Prostate gland (tissue), 2 donors: ENCODE measurements around the gene PRKD3. TPM values are rescaled to one million over a fixed set of nuclear protein-coding genes. Genes with fewer than 3 reads are reported as not detected.

Experiments
- DNase-seq: peaks from one replicate; pipeline ENCODE4 v3.0.0-alpha.2; 2019; ENCODE audit warnings: low spot score
- H3K27ac ChIP-seq, 2 donors: fragments of 200-600 bp; sonication (generic); 2 replicates each; pipeline ENCODE4 v1.5.1; 2017 to 2019
- H3K27me3 ChIP-seq: fragments of 200-600 bp; sonication (generic); replicated peaks from 2 replicates; pipeline ENCODE4 v1.5.1; 2019; ENCODE audit not compliant: insufficient read depth
- H3K36me3 ChIP-seq, 2 donors: fragments of 200-600 bp; sonication (generic); 1 replicate in 1 of 2; 2 replicates in 1 of 2; pipeline versions ENCODE4 v1.5.1 to v1.8.1; 2017 to 2019
- H3K4me1 ChIP-seq: fragments of 200-600 bp; sonication (generic); replicated peaks from 2 replicates; pipeline ENCODE4 v1.5.1; 2019
- H3K4me3 ChIP-seq, 2 donors: fragments of 200-600 bp; sonication (generic); 2 replicates each; pipeline ENCODE4 v1.5.1; 2017 to 2019
- H3K9me3 ChIP-seq: fragments of 200-600 bp; sonication (generic); 2 replicates; pipeline ENCODE4 v1.5.1; 2017
- CTCF ChIP-seq, 4 experiments: fragments of 200-600 bp in 2 of 4; fragments of 450-650 bp in 2 of 4; sonication (generic) in 2 of 4; IDR thresholded peaks; 1 replicate in 3 of 4; 2 replicates in 1 of 4; pipeline ENCODE4 v1.5.1; 2016 to 2019; ENCODE audit warnings: antibody characterized with exemption in 4 of 4, mild to moderate bottlenecking in 2 of 4, moderate library complexity in 2 of 4
- POLR2A ChIP-seq: fragments of 450-650 bp; IDR thresholded peaks from one replicate; pipeline ENCODE4 v1.6.1; 2016; ENCODE audit warnings: antibody characterized with exemption, mild to moderate bottlenecking
- POLR2AphosphoS5 ChIP-seq: sonication (generic); formaldehyde crosslinking; IDR thresholded peaks from one replicate; pipeline ENCODE4 v1.6.1; 2017; ENCODE audit warnings: antibody characterized with exemption
- WGBS: methylation state at CpG from one replicate; pipeline ENCODE4 v1.1.5; 2018; 5-methylcytosine and 5-hydroxymethylcytosine counted together
- intact Hi-C: fragments of 100-400 bp; cut with DNase I; formaldehyde crosslinking; loops from one replicate; pipeline ENCODE4 v1.14.2; 2022
- total RNA-seq, 2 donors: library from RNA; depleted of rRNA; stranded (reverse); fragments of >200 nt; gene quantifications; one replicate each; pipeline ENCODE4 v1.1.0, GENCODE V29; 2016

Gene PRKD3
- total RNA-seq, 2 donors from 2014 or later = 20.3 to 41.4 TPM

- 80% methylated on average over 3 of the region's 3 CpGs for WGBS
- no peak for TF ChIP-seq CTCF (IDR thresholded peaks at IDR 0.05)
- TF ChIP-seq POLR2A = no peak
- TF ChIP-seq POLR2AphosphoS5 = no peak
- H3K27ac ChIP-seq = no peak overlapping the region
- no peaks in the 10 kb centered on the region for H3K36me3 ChIP-seq
- no peaks in the 10 kb centered on the region for H3K4me1 ChIP-seq
- H3K27me3 ChIP-seq = no peaks in the 10 kb centered on the region
- no peaks in the 10 kb centered on the region for H3K9me3 ChIP-seq
- no peak overlapping the region for H3K4me3 ChIP-seq
- intact Hi-C loops = no loop called here
- peak; percentile 32 for DNase-seq
Observed at GRCh38 chr2:37361216-37361815, 36.7 kb upstream of the PRKD3 start.

GRCh38 chr2:37358466-37358865 lies 33.8 kb upstream of the PRKD3 start:
- no peak overlapping the region for H3K27ac ChIP-seq
- no peaks in the 10 kb centered on the region for H3K27me3 ChIP-seq
- intact Hi-C loops = no loop called here
- H3K4me1 ChIP-seq = no peaks in the 10 kb centered on the region
- DNase-seq = no peak
- TF ChIP-seq POLR2A (no peak), POLR2AphosphoS5 (no peak), CTCF (IDR thresholded peaks at IDR 0.05) (no peak)
- no peak overlapping the region for H3K4me3 ChIP-seq
- no peaks in the 10 kb centered on the region for H3K36me3 ChIP-seq
- WGBS = 97% methylated on average over 3 of the region's 3 CpGs
- H3K9me3 ChIP-seq = no peaks in the 10 kb centered on the region

- H3K4me1 ChIP-seq = no peaks in the 10 kb centered on the region
- WGBS = 78% methylated on average over 4 of the region's 4 CpGs
- intact Hi-C loops = no loop called here
- no peak for DNase-seq
- no peaks in the 10 kb centered on the region for H3K9me3 ChIP-seq
- no peak overlapping the region for H3K27ac ChIP-seq
- H3K4me3 ChIP-seq = no peak overlapping the region
- H3K36me3 ChIP-seq = no peaks in the 10 kb centered on the region
- no peaks in the 10 kb centered on the region for H3K27me3 ChIP-seq
- TF ChIP-seq CTCF (IDR thresholded peaks at IDR 0.05) (no peak), POLR2A (no peak), POLR2AphosphoS5 (no peak)
Observed at GRCh38 chr2:37357530-37357929, 32.9 kb upstream of the PRKD3 start.

- WGBS = 95% methylated on average over 1 of the region's 1 CpG
- DNase-seq = no peak
- H3K4me3 ChIP-seq = no peak overlapping the region
- no peaks in the 10 kb centered on the region for H3K9me3 ChIP-seq
- H3K27me3 ChIP-seq = no peaks in the 10 kb centered on the region
- intact Hi-C loops = no loop called here
- H3K27ac ChIP-seq = no peak overlapping the region
- H3K4me1 ChIP-seq = no peaks in the 10 kb centered on the region
- no peaks in the 10 kb centered on the region for H3K36me3 ChIP-seq
- no peak for TF ChIP-seq POLR2A
- TF ChIP-seq POLR2AphosphoS5 = no peak
- no peak for TF ChIP-seq CTCF (IDR thresholded peaks at IDR 0.05)
Observed at GRCh38 chr2:37357069-37357468, 32.4 kb upstream of the PRKD3 start.

- intact Hi-C loops = no loop called here
- no peaks in the 10 kb centered on the region for H3K9me3 ChIP-seq
- no peaks in the 10 kb centered on the region for H3K36me3 ChIP-seq
- no peak overlapping the region for H3K27ac ChIP-seq
- H3K27me3 ChIP-seq = no peaks in the 10 kb centered on the region
- no peak for DNase-seq
- TF ChIP-seq POLR2AphosphoS5 (no peak), CTCF (IDR thresholded peaks at IDR 0.05) (no peak)
- H3K4me3 ChIP-seq = no peak overlapping the region
- no peaks in the 10 kb centered on the region for H3K4me1 ChIP-seq
- 77% methylated on average over 6 of the region's 6 CpGs for whole genome bisulfite sequencing
Observed at GRCh38 chr2:37356299-37356698, 31.7 kb upstream of the PRKD3 start.
